ENCODE measurements around the gene PCDH1.

GRCh38 chr5:141852448-141852847, 25.8 kb downstream of the PCDH1 start:
- TF ChIP-seq EZH2 (IDR thresholded peaks at IDR 0.05; ENCODE audit: insufficient read depth, low read length): no peak
- TF ChIP-seq, protein P1, sequence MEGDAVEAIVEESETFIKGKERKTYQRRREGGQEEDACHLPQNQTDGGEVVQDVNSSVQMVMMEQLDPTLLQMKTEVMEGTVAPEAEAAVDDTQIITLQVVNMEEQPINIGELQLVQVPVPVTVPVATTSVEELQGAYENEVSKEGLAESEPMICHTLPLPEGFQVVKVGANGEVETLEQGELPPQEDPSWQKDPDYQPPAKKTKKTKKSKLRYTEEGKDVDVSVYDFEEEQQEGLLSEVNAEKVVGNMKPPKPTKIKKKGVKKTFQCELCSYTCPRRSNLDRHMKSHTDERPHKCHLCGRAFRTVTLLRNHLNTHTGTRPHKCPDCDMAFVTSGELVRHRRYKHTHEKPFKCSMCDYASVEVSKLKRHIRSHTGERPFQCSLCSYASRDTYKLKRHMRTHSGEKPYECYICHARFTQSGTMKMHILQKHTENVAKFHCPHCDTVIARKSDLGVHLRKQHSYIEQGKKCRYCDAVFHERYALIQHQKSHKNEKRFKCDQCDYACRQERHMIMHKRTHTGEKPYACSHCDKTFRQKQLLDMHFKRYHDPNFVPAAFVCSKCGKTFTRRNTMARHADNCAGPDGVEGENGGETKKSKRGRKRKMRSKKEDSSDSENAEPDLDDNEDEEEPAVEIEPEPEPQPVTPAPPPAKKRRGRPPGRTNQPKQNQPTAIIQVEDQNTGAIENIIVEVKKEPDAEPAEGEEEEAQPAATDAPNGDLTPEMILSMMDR (IDR thresholded peaks at IDR 0.05; ENCODE audit: insufficient read depth, low read depth, low read length): no peak

All from astrocyte (in vitro differentiated cells and primary cell).